Gastrocnemius medialis (tissue), 4 donors: Measurements from ENCODE around the gene ELF1. TPM values are rescaled to one million over a fixed set of nuclear protein-coding genes. Genes with fewer than 3 reads are reported as not detected.

Experiments used
- ATAC-seq, 2 donors: fragments of 150-250 bp; one replicate each; pipeline ENCODE4 v1.9.1; 2016
- DNase-seq, 2 donors: peaks; one replicate each; pipeline ENCODE4 v3.0.0-alpha.2; 2019
- H3K27ac ChIP-seq, 4 donors: fragments of 200-600 bp; sonication (generic); 1 replicate in 1 of 4; 2 replicates in 3 of 4; pipeline ENCODE4 v1.5.1; 2016 to 2018; ENCODE audit warnings: mild to moderate bottlenecking in 2 of 4, moderate library complexity in 1 of 4
- H3K27me3 ChIP-seq, 3 donors: fragments of 200-600 bp; sonication (generic) in 2 of 3; 1 replicate in 1 of 3; 2 replicates in 2 of 3; pipeline versions ENCODE4 v1.5.1 to v1.6.0; 2016 to 2019; ENCODE audit warnings: mild to moderate bottlenecking in 1 of 3, moderate library complexity in 1 of 3
- H3K36me3 ChIP-seq, 2 donors: fragments of 200-600 bp; sonication (generic) in 1 of 2; one replicate each; pipeline ENCODE4 v1.5.1; 2017 to 2018
- H3K4me1 ChIP-seq, 2 donors: fragments of 200-600 bp; sonication (generic) in 1 of 2; one replicate each; pipeline ENCODE4 v1.5.1; 2016 to 2017; ENCODE audit warnings: mild to moderate bottlenecking in 2 of 2
- H3K4me3 ChIP-seq, 4 donors: fragments of 200-600 bp; sonication (generic) in 3 of 4; 1 replicate in 1 of 4; 2 replicates in 3 of 4; pipeline ENCODE4 v1.5.1; 2016 to 2019; ENCODE audit warnings: mild to moderate bottlenecking in 2 of 4
- H3K9me3 ChIP-seq, 3 donors: fragments of 200-600 bp; sonication (generic) in 2 of 3; 1 replicate in 1 of 3; 2 replicates in 2 of 3; pipeline ENCODE4 v1.5.1; 2016 to 2019
- POLR2A ChIP-seq, 2 donors: fragments of 450-650 bp; IDR thresholded peaks; one replicate each; pipeline ENCODE4 v1.6.1; 2017; ENCODE audit warnings: antibody characterized with exemption in 2 of 2, mild to moderate bottlenecking in 2 of 2, moderate library complexity in 2 of 2
- in situ Hi-C, 4 donors: fragments of 200-750 bp; cut with MboI; loops; one replicate each; pipeline versions ENCODE4 v1.15.0 to v1.8.0; 2017; ENCODE audit warnings: low sequenced_read_pairs in 4 of 4
- intact Hi-C: fragments of 100-400 bp; cut with DNase I; formaldehyde crosslinking; loops from one replicate; pipeline ENCODE4 v1.15.1; 2023; ENCODE audit warnings: low total_unique reads
- total RNA-seq, 4 donors: library from RNA; depleted of rRNA; stranded (reverse); fragments of >200 nt; gene quantifications; one replicate each; pipeline versions ENCODE4 v1.1.0 to v1.2.3, GENCODE V29; 2016
- TF ChIP-seq, protein P1 (sequence below), 5 experiments: fragments of 450-650 bp in 3 of 5; fragments of 200-600 bp in 2 of 5; sonication (generic) in 2 of 5; IDR thresholded peaks in 4 of 5; conservative IDR thresholded peaks in 1 of 5; 1 replicate in 4 of 5; 2 replicates in 1 of 5; pipeline ENCODE4 v1.5.1; 2016 to 2019; ENCODE audit warnings: antibody characterized with exemption in 5 of 5, mild to moderate bottlenecking in 3 of 5, moderate library complexity in 3 of 5

ELF1 gene
- total RNA-seq, 4 donors from 2014 or later, result 24.8 to 48.7 (median 33.7) TPM

DNA sequence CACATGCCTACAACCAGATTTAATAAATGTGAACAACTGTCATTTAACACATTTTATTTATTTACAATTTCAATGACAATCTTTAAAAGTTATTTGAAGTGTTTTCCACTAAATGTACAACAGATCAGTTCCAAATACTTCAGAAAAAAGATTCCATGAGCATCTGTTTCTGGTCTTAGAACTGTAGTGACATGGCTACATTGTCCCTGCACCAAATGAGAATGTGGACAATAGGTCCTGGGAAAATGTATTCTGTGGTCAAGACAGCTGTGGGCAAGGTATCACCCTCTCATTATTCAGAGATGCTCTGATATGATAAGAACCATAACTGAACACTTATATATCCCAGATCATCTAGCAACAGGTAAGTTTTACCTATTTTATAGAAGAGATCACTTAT lies 43.7 kb downstream of the ELF1 start:
- intact Hi-C loops (no loop called here), in situ Hi-C loops (loop anchor here in 1 of 4 donors (10.0 kb wide), 1 partner anchor 79 kb away; no protein-coding TSS in a partner anchor)
- H3K4me1 ChIP-seq, result peaks cover 70 to 92% of the 10 kb centered on the region in 2 donors
- no peaks in the 10 kb centered on the region for H3K27me3 ChIP-seq
- no peak for DNase-seq
- peak overlapping the region in 1 of 4 donors; percentile 3 for H3K4me3 ChIP-seq
- TF ChIP-seq, protein P1, sequence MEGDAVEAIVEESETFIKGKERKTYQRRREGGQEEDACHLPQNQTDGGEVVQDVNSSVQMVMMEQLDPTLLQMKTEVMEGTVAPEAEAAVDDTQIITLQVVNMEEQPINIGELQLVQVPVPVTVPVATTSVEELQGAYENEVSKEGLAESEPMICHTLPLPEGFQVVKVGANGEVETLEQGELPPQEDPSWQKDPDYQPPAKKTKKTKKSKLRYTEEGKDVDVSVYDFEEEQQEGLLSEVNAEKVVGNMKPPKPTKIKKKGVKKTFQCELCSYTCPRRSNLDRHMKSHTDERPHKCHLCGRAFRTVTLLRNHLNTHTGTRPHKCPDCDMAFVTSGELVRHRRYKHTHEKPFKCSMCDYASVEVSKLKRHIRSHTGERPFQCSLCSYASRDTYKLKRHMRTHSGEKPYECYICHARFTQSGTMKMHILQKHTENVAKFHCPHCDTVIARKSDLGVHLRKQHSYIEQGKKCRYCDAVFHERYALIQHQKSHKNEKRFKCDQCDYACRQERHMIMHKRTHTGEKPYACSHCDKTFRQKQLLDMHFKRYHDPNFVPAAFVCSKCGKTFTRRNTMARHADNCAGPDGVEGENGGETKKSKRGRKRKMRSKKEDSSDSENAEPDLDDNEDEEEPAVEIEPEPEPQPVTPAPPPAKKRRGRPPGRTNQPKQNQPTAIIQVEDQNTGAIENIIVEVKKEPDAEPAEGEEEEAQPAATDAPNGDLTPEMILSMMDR (IDR thresholded peaks at IDR 0.05 in 4 of 5, conservative IDR thresholded peaks at IDR 0.05 in 1 of 5), result no peak
- TF ChIP-seq POLR2A (IDR thresholded peaks at IDR 0.05), result no peak
- no peaks in the 10 kb centered on the region for H3K36me3 ChIP-seq
- H3K27ac ChIP-seq, result no peak overlapping the region
- ATAC-seq, result no peak
- H3K9me3 ChIP-seq, result no peaks in the 10 kb centered on the region

GRCh38 chr13:40974460-40975407 lies 44.4 kb downstream of the ELF1 start:
- Histone ChIP-seq H3K27ac (peak overlapping the region in 2 of 4 donors; percentile 3 to 22), H3K27me3 (no peaks in the 10 kb centered on the region), H3K4me3 (peak overlapping the region in 1 of 4 donors; percentile 3), H3K4me1 (peaks cover 70 to 92% of the 10 kb centered on the region in 2 donors), H3K9me3 (no peaks in the 10 kb centered on the region), H3K36me3 (no peaks in the 10 kb centered on the region)
- intact Hi-C loops (no loop called here), in situ Hi-C loops (loop anchor here in 1 of 4 donors (10.0 kb wide), 1 partner anchor 80 kb away; no protein-coding TSS in a partner anchor)
- TF ChIP-seq POLR2A (IDR thresholded peaks at IDR 0.05), result no peak
- TF ChIP-seq, protein P1 (IDR thresholded peaks at IDR 0.05 in 4 of 5, conservative IDR thresholded peaks at IDR 0.05 in 1 of 5), result peak in 4 of 5 experiments; percentile 24 to 52 (median 35)
- DNase-seq (peak in 1 of 2 donors; percentile 21), ATAC-seq (peak; percentile 57 to 93)

GRCh38 chr13:40973409-40973808 lies 45.7 kb downstream of the ELF1 start:
- intact Hi-C loops (loop anchor here (2.0 kb wide), 1 partner anchor 87 kb away; the partner anchor contains the start of gene WBP4), in situ Hi-C loops (loop anchor here in 1 of 4 donors (10.0 kb wide), 1 partner anchor 81 kb away; no protein-coding TSS in a partner anchor)
- Histone ChIP-seq H3K27me3 (no peaks in the 10 kb centered on the region), H3K27ac (peak overlapping the region in 1 of 4 donors; percentile 7), H3K9me3 (no peaks in the 10 kb centered on the region), H3K4me3 (no peak overlapping the region), H3K4me1 (peaks cover 82 to 92% of the 10 kb centered on the region in 2 donors), H3K36me3 (no peaks in the 10 kb centered on the region)
- TF ChIP-seq, protein P1 (IDR thresholded peaks at IDR 0.05 in 4 of 5, conservative IDR thresholded peaks at IDR 0.05 in 1 of 5), result no peak
- no peak for TF ChIP-seq POLR2A (IDR thresholded peaks at IDR 0.05)
- no peak for ATAC-seq
- no peak for DNase-seq

- intact Hi-C loops, result no loop called here
- ATAC-seq, result no peak
These were observed 47.8 kb downstream of the ELF1 start for GRCh38 chr13:40971321-40971720.

More at GRCh38 chr13:40971321-40971720, 47.8 kb downstream of the ELF1 start:
- DNase-seq, result no peak
- Histone ChIP-seq H3K36me3 (no peaks in the 10 kb centered on the region), H3K27me3 (no peaks in the 10 kb centered on the region), H3K27ac (no peak overlapping the region), H3K4me1 (peaks cover 84% of the 10 kb centered on the region in 2 donors), H3K9me3 (no peaks in the 10 kb centered on the region), H3K4me3 (no peak overlapping the region)
- in situ Hi-C loops, result loop anchor here in 1 of 4 donors (10.0 kb wide), 1 partner anchor 83 kb away; no protein-coding TSS in a partner anchor
- TF ChIP-seq, protein P1 (IDR thresholded peaks at IDR 0.05 in 4 of 5, conservative IDR thresholded peaks at IDR 0.05 in 1 of 5), result no peak
- TF ChIP-seq POLR2A (IDR thresholded peaks at IDR 0.05), result no peak
